HG02763 (cell line): ENCODE data around the gene PLCB1.
"Not testable (repeated sequence)": the region's sequence is repeated elsewhere in the genome, so short reads cannot be mapped to it uniquely, and the experiment has no call there.

ENCODE experiments used
- ATAC-seq: cut with Tn5 transposase; IDR thresholded peaks from one replicate; pipeline ENCODE4 v1.9.1; 2021; ENCODE audit warnings: mild to moderate bottlenecking, moderate library complexity; ENCODE audit not compliant: unreplicated experiment

Gene PLCB1

DNA sequence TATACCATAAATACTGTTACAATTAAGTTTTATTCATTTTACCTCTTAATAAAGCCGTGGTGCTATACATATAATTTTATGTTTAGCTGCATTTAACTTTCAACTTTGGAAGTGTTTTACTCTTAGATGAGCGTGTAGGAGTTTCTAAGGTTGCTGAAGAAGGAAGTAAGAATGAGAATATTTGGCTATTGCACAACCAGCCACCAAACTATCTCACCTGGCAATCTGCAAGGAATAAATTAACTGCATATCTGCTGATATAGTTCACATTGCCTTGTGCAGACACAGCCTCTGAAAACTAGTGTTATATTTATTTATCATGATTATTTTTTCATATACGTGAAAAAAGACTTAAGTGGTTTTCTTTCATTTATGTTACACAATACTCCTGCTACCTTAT, 230.4 kb downstream of the PLCB1 start:
- no peak for ATAC-seq

DNA sequence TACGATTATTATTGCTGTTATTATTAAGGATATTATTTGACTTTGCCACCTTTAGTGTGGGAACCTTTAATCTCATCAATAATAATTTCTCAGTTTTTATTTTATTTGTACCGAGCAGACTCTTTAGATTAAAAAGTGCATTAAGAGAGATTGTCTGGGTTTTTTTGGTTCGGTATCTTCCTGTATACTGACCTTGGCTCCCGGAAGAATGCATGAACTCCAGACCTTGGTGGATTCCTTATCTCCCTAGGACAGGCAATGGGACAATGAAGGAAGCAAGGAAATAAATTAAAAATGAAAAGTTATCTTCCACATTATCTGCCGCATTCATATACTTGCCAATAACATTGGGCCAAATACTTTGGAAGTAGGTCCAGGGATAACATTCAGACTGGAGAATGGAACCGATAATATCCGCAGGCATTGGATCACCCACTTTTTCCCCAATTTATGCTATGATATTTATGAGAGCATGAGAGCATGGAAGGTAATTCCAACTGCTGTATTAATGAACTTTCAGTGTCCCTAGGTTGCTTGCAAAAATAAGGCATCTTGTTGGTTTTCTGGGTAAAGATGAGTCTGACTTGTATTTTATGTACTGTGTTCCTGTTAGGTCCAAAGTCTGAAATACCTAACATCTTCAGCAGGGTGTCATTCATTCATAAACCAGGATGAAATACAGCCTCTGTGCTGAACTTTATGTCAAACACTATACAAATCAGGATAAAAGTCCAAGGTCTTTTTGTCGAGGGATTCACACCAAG, 232.1 kb downstream of the PLCB1 start:
- no peak for ATAC-seq

DNA sequence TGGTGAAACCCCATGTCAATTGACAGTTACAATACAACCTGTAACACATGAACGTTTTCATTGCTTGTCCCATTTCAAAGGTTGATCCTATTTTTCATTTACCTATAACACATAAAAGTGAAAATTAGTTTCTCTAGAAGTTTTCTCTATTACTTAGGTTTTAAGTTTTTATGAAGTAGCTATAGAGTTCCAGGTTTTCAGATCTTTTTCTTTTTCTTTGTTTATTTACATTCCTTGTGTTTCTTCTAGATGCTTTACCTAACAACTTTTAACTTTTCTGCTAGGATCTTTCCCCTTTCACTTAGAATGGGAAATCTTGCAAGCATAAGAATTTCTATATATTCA, 232.6 kb downstream of the PLCB1 start:
- no peak for ATAC-seq

DNA sequence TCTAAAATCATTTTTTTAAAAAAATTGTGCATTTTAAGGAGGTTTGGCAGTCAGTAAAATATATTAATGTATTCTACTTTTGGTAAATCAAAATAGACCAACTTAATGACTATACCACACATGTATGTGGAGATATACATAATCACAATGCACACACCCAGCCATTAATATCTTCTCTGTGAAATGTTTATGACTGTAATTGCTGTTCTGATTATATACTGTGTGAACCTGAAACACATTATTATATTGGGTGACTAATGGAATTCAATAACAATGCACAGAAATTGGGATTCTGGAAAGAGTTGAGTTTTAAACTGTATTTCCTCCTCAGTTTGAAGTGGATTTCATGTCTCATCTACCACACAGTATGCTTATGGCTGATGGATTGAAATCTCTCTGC, 233.6 kb downstream of the PLCB1 start:
- ATAC-seq: no peak

DNA sequence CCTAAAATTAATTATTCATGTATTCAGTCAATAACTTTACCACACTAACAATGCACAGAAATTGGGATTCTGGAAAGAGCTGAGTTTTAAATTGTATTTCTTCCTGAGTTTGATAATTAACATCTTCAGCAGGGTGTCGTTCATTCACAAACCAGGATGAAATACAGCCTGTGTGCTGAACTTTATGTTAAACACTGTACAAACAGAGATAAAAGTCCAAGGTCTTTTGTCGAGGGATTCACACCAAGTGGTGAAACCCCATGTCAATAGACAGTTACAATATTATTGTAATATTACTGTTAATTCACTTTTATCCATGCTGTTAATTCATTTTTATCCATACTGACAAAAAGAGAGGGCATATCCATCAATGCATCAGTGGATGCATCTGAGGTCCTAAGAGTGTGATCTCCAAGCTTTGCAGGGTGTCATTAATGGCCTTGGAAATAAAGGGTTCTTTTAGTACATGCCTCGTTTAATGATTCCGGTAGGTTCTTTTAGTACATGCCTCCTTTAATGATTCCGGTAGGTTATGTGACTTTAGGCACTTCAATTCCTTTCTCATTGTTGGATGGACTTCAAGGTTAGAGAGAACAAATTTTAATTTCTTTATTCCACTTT, 234.3 kb downstream of the PLCB1 start:
- no peak for ATAC-seq

DNA sequence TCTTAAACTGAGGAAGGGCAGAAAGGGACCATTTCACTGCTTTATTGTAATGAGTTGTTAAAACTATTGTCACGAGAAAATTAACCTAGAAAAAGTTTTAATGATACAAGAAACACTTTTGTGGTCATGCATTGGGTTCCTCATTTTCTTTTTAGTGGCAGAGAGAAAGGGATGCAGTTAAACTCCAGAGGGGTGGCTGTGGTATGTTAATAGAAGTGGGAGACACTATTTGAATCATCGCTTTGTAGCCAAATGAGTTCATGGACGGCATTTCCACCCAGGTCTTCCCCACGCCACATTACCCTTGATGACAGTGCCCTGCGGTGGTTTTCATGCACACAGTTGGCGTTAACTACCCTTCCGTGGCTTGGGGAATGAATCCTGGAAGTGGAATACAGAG, 235.6 kb downstream of the PLCB1 start:
- ATAC-seq: no peak

DNA sequence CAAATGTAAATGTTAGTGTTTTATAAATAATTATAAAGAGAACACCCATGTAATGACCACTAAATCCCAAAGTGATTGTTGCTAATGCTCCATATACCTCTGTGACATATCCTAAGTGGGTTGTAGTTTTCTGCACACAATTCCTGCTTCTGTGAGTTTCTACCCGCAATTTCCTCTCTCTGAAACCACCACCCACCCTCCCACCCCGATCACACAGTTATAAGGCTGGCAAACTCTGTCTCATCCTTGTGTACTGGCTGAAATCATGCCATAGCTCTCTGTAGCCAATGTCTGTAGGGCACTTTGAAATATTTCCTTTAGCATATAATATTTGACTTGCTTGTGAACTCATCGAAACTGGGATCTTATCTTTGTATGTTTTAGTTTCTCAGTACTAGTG, 236.6 kb downstream of the PLCB1 start:
- no peak for ATAC-seq

DNA sequence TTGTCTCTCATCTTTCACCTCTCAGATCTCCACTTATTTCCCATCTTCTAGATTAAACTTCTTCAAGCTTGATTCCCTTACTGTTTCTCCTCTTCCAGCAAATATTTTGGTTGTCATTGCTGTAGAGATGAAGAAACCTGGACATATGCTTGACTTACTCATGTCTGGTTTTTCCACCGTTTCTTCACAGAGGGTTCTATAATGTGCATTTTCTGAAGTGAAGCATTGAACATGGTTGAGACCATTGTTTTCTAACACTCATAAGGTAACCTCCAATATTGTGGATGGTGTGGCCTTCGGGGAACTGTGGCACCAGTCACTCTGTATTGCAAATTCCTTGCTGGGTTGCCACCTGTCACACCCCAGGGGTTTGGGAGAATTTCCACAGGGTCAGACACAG, 237.2 kb downstream of the PLCB1 start:
- no peak for ATAC-seq

DNA sequence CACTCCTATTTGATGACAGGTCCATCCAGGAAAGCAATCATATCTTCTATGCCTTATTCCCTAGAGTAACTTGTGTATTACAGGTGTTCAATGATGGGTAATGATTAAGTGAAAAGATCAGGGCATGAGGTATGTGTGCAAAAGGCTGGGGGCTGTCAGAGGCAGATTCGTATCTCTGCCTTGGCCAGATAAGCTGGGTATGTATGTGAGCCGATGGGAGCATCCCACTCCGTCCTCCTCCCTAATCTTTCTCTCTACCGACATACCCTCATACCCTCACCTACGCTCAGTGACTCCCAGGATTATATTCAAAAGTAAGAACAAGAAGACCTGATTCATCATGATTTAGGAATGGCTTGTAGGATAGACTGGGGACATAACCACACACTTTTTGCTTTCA, 238.7 kb downstream of the PLCB1 start:
- ATAC-seq: no peak

DNA sequence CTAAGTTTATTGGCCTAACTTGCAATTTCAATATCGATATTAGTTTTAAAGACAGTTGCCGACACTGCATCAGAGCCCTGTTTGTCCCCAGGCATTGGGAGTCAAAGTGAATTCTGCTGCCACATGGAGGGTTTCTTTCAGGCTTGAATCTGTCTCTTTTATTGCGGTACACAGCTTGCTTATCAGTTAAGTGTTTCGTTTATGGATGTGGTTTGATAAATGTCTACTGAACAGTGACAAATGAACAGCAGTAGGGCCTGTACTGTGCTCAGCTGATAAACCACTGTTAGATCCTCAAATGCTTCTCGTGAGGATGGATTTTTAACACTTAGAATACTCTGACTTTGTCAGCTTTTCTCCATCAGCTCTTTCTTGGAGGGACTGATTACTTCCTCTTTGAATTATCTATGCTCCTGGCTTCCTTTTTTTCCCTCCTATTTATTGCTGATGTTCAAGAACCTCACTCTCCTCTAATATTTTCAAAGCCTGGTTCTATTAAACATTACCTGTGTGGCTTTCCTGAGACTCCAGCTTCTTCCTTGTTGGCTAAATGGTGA, 240.8 kb downstream of the PLCB1 start:
- no peak for ATAC-seq

DNA sequence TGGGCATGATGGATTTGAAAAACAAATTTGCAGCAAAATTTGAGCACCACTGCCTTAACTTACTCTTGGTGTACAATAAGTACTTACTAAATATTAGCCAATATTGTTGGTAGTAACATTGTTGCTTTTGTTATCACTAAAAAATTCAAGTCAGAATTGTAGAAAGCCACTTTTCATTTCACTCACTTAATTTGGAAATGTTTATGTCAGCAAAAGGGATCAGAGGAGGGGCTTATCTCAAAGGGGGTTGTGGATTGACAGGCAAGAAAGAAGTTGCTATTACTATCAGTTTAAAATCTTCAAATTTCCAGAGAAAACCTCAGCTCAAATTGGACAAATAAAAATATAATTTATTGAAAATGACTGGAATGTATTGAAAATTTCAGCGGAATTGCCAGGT, 241.5 kb downstream of the PLCB1 start:
- ATAC-seq: no peak

DNA sequence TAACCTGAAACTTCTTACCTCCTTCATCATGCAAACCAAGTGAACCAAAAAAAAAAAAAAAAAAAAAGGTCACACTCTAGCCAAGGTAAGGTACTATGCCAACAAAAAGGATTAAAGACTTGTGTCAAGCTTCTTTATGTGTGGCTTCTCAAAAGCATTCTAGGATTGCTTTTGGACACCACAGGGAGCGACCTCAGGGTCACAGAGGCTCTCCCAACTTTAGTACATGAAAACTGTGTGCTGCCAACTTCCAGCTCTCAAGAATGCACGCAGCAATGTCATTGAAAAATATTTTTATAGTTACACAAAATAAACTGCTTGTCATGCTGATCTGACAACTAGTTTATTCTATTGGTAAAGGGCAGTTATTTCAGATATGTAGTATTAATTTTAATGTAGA, 243.8 kb downstream of the PLCB1 start:
- no peak for ATAC-seq

DNA sequence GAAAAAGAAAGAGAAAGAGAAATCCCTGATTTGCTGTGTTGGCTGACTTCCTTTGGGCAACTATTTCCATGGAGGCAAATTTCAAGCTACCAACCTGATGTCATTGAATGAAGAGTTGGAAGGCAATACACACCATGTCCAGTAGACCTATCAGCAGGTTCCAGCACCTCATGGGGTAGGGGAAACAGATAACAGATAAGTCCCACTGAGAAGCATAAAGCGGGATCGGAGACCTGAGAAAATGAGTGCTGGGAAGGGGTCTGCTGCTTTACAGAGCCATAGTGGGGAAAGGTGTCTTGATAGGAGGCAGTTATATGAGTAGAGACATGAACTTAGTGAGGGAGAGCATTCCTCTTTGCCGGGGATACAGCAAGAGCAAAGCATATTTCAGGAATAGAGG, 244.9 kb downstream of the PLCB1 start:
- ATAC-seq: no peak

DNA sequence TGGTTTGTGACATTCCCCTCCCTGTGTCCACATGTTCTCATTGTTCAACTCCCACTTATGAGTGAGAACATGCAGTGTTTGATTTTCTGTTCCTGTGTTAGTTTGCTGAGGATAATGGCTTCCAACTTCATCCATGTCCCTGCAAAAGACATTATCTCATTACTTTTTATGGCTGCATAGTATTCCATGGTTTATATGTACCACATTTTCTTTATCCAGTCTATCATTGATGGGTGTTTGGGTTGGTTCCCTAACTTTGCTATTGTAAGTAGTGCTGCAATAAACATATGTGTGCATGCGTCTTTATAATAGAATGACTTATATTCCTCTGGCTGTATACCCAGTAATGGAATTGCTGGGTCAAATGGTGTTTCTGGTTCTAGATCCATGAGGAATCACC, 247.1 kb downstream of the PLCB1 start:
- ATAC-seq: not testable (repeated sequence)

DNA sequence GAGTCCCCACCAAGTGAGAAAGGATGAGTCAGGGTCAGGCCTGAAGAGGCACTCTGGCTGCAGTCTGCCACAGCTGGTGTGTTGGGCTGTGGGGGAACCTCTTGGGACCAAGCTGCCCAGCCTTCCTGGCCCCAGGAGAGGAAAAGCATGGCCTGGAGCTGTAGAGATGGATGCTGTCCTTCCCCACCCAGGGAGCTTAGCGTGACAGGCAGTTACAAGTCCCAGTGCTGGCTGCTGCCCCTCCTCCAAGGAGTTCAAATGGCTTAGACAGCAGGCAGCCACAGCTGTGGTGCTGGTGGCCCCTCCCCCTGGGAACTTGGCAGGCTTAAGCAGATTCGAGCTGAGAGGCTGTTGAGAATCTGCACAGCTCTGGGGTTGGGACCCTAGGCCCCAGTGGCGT, 253.2 kb downstream of the PLCB1 start:
- no peak for ATAC-seq

DNA sequence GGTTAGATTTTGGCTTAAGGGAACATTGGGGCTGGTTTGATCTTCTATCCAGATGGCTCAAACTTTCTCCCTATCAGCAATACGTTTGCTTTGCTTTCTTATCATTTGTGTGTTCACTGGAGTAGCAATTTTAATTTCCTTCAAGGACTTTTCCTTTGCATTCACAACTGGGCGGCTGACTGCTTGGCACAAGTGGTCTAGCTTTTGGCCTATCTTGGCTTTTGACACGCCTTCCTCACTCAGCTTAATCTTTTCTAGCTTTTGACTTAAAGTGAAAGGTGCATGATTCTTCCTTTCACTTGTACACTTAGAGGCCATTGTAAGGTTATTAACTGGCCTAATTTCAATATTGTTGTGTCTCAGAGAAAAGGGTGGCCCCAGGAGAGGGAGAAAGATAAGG, 254.9 kb downstream of the PLCB1 start:
- ATAC-seq: no peak

DNA sequence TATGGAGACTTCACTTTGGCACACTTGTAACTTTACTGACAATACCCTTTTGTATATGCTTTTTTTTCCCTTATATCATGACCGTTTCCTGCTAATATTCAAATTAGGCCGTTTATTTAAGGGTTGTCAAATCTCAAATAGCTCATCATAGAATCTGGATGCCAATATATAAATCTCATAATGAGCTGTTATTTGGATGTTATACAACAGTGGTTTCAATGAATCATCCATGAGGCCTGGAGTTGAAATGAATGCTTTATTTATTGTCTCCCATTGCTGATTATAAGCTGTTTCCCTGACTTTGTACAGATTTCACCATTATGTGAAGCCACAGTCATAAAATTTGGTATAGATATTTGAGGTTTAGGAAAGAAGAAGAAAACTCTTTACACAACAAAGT, 256.1 kb downstream of the PLCB1 start:
- ATAC-seq: no peak

DNA sequence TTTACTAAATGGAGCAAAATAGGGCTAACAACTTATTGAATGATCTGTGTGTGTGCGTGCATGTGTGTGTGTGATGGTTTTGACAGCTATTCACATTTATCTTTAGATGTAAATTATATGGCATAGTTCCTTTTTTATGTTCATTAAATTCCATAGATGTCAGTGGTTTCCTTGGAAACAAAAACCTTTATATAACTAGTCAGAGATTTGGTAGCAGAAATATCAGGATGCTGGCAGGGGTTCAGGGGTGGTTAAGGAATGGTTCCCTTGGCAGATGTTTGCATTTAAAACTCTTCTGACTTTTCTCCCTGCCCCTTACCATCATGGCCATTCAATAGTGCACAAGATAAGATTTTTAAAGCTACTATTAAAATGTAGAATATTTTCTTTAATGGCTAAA, 256.6 kb downstream of the PLCB1 start:
- no peak for ATAC-seq

DNA sequence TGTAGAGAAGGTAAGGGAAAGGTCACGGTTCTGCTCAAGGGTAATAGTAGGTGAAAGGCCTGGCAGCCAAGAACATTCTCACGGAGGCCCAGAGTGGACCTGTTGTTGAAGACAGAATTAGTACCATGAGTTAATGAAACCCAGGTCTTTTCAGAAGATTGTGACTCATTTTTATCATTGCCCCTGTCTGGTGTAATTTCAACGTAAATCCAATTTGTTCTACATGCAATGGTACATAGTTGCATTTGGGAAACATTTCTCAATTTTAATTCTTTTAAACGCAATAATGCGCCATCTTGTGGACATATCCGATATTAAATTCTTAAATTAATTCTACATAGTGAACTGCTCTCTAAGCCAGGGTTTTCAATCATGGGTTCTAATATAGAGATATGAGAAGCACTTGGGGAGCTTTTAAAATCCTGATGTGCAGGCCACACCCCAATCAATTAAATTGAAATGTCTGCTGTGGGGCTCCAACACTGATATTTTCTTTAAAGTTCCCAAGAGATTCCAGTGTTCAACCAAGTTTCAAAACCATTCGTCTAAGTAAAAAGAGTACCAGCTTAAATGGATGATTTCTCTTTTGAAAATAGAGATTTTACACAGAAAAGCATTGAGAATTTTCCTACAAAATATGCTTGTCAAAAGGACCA, 257.4 kb downstream of the PLCB1 start:
- no peak for ATAC-seq

DNA sequence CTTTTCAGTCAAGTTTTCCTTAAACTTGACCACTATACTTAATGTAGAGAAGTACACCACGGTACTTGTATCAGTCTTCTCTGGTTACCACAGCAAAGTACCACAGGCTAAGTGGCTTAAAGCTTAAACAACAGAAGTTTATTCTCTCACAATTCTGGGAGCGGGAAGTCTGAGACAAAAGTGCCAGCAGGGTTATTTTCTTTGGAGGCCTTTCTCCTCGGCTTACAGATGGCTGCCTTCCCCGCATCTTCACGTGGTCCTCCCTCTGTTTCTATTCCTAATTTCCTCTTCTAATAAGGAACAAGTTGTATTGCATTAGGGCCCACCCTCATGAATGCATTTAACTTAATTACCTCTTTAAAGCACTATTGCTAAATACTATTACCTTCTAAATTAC, 258.0 kb downstream of the PLCB1 start:
- ATAC-seq: no peak

DNA sequence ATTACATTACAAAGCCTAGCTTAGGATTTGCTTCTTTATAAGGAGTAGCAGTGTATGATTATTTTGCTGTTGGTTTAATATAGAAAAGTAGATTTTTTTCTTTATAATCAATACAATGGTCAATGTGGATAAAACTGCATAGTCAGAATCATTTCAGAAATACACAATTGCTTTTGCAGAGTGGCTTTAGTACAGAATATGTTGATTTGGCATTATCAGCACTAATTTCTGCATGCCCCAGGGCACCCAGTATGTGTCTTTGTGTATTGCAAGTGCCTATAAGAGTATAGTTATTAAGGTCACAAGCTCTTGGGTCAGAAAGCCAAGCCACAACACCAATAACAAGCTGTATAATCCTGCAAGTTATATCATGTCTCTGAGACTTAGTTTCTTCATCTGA, 258.4 kb downstream of the PLCB1 start:
- no peak for ATAC-seq

DNA sequence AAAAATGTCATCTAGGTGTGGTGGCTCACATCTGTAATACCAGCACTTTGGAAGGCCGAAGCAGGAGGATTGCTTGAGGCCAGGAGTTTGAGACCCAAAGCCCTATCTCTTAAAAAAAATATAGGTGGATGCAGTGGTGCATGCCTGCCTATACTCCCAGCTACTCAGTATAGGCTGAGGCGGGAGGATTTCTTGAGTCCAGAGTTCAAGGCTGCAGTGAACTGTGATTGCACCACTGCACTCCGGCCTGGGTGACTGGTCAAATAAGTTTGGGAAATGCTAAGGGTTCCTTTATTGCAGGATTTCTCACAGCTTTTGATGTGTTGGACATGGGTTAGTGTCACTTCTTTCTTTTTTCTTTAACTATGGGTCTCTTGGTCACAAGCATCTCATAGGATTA, 261.3 kb downstream of the PLCB1 start:
- no peak for ATAC-seq
